Activated CD8-positive, alpha-beta memory T cell treated with anti-CD3 and anti-CD28 coated beads, Interleukin-2, amount 50 U/mL, for 24 hours (primary cell): ENCODE results near the gene COL5A1.

Experiments
- DNase-seq: peaks from one replicate; pipeline ENCODE4 v3.0.0-alpha.2; 2020; ENCODE audit errors: extremely low read depth

Gene COL5A1

GRCh38 chr9:134741846-134742245 is 100.2 kb downstream of the COL5A1 start:
- no peak for DNase-seq

DNA sequence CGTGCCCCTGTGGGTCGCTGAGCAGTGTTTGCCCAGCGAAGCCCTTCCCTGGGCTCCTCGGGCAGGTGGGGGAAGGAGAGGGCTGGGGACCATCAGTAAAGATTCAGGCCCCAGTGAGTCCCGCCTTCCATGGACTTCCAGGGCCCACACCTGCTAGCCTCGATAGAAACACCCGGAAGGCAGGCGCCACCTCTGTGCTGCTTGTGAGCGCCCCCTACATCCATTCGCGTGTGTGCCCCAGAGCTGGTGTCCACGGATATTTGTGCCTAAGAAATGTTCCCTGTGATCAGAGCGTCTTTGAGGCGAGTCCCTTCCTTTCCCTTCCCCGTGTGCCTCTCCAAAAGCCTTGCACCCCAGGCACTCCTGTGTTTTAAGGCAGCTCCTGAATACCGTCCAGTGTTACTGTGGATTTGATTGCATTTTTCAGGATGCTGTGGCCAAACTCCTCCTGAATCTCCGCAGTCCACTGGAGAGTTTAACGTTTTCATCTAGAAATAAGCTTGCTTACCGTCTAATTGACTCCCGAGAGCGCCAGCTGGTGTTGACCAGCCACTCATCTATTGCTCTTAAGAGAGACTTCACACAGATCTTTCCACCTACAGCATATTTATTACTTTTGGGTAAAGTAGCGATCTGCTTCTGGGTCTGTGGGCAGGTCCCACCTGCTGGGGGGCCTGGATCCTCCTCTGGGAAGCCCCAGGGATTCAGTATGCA is 101.4 kb downstream of the COL5A1 start:
- no peak for DNase-seq

DNA sequence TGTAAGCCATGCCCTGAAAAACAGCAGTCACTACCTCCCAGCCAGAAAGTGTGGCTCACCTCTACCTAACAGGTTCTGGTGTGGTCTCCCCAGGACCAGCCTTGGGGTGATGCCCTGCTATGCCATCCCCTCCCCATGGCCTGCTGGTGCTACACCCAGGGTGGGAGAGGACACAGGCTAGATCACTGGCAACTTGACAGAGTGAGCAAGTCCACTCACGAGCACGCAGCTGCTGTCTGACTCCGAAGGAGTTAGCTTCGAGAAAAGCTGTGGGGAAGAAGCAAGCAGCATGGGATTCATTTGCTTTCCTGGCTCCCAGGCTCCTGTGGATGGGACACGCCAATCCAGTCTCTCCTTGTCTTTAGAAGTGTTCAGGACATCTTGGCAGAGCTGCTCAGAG is 102.2 kb downstream of the COL5A1 start:
- DNase-seq = no peak

- no peak for DNase-seq
These were observed 103.0 kb downstream of the COL5A1 start for GRCh38 chr9:134744385-134745295.

DNA sequence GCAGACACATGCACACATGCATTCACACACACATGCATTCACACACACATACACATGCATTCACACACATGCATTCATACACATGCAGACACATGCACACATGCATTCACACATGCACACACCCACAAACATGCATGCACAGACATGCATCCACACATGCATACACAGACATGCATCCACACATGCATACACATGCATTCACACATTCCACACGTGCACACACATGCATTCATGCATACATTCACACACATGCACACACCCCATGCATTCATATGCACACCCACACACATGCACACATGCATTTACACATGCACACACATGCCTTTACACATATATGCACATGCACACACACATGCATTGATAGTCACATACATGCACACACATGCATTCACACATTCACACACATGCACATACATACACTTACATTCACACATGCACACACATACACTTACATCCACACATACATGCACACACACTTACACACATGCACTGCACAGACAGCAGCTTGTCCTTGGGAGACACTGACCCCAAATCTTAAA is 106.4 kb downstream of the COL5A1 start:
- no peak for DNase-seq

- no peak for DNase-seq
These were observed 107.0 kb downstream of the COL5A1 start for GRCh38 chr9:134748591-134748990.

GRCh38 chr9:134750450-134751155 is 109.0 kb downstream of the COL5A1 start:
- DNase-seq = no peak

DNA sequence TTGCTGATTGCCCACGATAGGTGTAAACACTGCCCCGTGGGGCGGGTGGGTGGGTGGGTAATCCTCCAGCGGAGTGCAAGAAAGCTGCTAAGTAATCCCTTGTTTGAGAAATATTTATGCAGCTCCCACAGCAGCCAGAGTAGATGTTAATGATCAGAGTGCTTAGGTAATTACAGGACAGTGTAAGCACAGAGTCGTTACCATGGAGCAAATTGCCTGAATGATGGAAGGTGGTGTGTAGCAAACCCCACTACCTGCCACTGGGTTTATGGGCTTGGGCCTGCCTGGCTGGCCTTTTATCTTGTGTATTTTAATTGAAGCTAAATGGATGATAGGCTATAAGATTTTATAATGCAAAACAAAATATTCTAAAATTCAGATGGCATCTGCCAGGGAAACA is 110.0 kb downstream of the COL5A1 start:
- DNase-seq = no peak

- DNase-seq = no peak
These were observed 111.0 kb downstream of the COL5A1 start for GRCh38 chr9:134752471-134753168.

- no peak for DNase-seq
These were observed 111.6 kb downstream of the COL5A1 start for GRCh38 chr9:134753191-134753590.

DNA sequence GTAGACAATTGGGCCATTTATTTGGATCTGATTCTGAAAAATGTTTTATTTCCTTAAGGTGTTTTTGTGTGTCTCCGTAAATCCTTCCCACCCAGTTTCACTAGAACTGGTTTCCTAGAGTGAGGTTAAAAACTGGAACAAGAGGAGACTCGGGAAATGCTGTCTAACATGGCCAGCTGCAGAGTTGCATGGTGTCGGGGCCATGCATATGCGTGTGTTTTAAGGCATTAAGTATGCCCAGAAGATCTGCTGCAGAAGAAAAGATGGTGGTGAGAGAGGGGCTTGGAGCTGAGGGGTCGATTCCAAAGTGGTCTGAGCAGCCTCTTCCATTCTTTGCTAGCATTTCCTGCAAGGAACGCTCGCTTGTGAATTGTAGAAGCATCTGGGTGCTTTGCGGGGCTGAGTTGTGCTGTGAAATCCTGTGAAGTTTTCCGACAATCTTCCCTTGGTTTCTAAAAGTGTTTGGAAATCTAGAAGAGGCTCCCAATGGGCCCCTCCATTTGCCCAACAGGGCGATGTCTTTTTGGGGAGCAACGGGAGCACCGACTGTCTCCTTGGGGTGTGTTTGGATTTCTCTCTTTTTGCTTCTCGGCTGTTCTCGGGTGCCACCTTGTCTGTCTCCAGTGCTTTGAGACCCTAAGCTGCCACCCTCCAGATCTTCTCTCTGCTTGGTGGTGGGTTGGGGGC is 113.8 kb downstream of the COL5A1 start:
- DNase-seq = no peak

DNA sequence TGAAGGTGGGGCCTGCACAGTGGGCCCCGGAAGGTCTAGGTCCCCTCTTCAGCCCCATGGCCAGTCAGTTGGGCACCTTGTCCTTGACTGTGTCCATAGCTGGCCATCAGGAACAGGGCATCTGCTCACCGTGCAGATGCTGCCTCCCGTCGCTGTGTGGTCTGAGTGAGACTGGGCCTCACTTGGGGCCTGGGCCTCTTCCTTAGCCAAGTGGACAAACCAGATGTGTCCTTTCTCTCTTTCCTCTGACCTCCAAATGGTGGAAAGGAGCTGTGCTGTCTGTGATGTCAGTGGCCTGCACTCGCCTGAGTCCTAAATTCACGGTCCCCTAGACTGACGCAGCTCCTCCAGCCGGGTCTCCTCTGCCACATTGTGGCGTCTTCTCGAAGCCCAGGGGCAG is 114.5 kb downstream of the COL5A1 start:
- no peak for DNase-seq

DNA sequence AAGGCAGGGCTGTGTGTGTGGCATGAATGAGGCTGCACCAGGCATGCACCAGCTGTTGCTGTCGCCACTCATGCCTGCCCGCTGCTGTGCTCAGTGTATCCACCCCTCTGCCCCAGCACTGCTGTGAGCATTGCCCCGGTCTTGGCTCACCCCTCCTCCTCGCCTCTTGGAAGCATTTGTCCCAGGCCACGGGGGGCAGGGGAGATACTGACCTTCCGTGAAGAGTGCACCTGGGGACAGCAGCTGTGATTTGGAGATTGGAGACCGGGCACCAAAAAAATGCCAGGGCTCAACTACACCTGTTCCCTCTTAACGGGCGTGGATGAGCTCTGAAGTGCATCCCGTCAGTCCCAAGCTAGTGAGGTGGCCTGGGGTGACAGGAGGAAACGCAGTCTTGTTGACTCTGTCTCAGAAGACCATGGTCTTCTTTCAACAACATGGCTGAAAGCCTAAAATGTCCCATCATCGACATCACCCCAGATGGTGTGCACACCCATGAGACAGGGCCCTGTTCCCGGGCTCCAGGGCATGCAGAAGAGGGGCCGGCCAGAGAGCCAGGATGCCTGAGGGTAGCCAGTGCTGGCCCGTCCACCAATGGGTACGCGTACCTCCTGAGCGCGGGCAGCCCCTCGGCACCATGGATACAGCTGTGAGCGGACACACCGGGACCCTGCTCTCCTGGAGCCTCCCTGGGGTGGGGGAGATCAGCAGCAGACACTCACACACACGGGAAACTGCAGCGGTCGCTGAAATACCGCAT is 115.8 kb downstream of the COL5A1 start:
- no peak for DNase-seq

- DNase-seq = no peak
These were observed 117.5 kb downstream of the COL5A1 start for GRCh38 chr9:134758949-134759607.

DNA sequence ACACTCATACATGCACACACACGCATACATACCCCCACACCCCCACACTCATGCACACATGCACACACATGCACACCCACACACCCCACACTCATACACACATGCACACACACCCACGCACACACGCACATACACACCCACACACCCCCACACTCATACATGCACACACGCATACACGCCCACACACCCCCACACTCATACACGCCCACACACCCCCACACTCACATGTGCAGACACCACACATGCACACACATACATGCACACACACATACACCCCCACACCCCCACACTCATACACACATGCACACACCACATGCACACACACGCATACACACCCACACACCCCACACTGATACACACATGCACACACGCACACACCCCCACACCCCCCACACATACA is 118.3 kb downstream of the COL5A1 start:
- DNase-seq = no peak

DNA sequence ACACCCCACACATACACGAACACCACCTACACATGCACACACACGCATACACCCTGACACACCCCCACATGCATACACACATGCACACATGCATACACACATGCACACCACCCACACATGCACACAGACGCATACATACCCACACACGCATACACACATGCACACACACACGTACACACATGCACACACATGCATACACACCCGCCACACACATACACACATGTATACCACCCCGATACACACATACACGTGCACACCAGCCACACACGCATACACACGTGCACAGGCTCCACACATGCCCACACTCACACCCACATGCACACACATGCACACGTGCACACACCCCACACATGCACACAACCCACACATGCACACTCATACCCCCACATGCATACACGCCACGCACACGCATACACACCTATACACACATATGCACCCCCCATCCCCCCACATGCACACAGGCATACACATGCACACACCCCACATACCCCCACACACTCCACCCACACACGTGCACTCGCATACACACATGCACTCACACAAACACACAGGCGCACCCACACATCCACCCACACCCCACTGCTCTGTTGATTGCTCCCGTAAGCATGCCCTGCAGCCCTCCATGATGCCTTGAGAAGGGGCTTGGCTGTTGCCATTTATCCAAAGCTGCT is 119.3 kb downstream of the COL5A1 start:
- DNase-seq = no peak

DNA sequence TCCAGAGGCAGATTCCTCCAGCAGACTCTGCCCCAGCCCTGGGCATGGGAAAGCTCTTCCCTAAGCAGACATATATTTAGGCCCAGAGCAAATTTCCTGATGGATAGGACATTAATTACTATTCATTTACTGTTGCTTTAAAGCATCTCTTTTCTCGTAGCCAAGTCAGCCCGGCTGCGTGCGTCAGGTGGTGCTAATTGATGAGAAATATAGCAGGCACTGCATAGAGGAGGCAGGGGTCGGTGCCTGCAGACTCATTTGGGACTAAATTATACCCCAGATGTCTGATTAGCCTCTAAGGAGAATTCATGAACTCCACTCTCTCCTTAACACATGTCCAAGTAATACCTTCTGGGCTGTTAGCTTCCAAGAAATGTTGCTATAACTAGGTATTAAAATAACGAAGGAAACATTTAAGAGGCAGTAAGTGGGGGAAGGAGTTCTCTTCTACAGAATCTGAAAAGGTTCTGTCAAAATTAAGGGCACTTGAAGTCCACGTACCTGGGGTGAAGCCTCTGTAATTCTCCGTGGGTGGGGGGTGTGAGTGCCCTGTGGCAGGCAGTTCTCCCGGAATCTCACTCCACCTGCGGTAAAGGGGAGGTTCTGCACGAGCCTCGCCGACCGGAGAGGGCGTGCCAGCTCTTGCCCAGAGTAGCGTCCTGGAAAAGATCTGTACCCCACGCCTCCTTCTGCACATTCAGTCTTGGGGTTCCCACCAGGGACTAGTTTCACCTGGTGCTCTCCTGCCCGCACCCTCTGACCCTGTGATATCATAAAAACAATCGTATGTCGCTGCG is 123.1 kb downstream of the COL5A1 start:
- no peak for DNase-seq

GRCh38 chr9:134765785-134766184 is 124.2 kb downstream of the COL5A1 start:
- no peak for DNase-seq
